A673 (cell line): ENCODE data around the gene CDHR3. TPM values are rescaled to one million over a fixed set of nuclear protein-coding genes. Genes with fewer than 3 reads are reported as not detected.

Experiments used
- BruUV-seq: library from RNA; stranded (reverse); fragments of 400-500 nt; replicated peaks from 2 replicates; lab custom pipeline; 2021; lab: Mats Ljungman, UMichigan
- CTCF ChIA-PET: fragments of 300-600 bp; sonication (Branson Sonifier 250); formaldehyde crosslinking; loops from one replicate; lab custom pipeline; 2022; ENCODE audit warnings: antibody characterized with exemption; lab: Charles Lee
- POLR2A ChIA-PET: fragments of 300-600 bp; sonication (Branson Sonifier 250); formaldehyde crosslinking; loops from one replicate; lab custom pipeline; 2022; ENCODE audit warnings: antibody characterized with exemption; ENCODE audit not compliant: low non-redundant PET; lab: Charles Lee
- DNase-seq: peaks from one replicate; pipeline ENCODE4 v3.0.0-alpha.2; 2015; ENCODE audit warnings: low spot score
- H3K27ac ChIP-seq: fragments of 200-600 bp; sonication (generic); 2 replicates; pipeline ENCODE4 v1.5.1; 2016; ENCODE audit warnings: mixed run types, low read depth, mild to moderate bottlenecking, mixed read lengths, antibody characterized with exemption, low read length; ENCODE audit not compliant: poor library complexity, severe bottlenecking
- H3K27me3 ChIP-seq: fragments of 200-600 bp; sonication (generic); replicated peaks from 2 replicates; pipeline ENCODE4 v1.6.1; 2017; ENCODE audit warnings: mixed run types, low read depth, mild to moderate bottlenecking, mixed read lengths, antibody characterized with exemption, low read length; ENCODE audit not compliant: insufficient read depth, poor library complexity
- H3K36me3 ChIP-seq: fragments of 200-600 bp; sonication (generic); 2 replicates; pipeline ENCODE4 v1.6.1; 2016; ENCODE audit warnings: mixed run types, mild to moderate bottlenecking, mixed read lengths, antibody characterized with exemption, low read length; ENCODE audit not compliant: insufficient read depth, poor library complexity, severe bottlenecking
- H3K4me1 ChIP-seq: fragments of 200-600 bp; sonication (generic); 2 replicates; pipeline ENCODE4 v1.6.1; 2017; ENCODE audit warnings: mixed run types, mild to moderate bottlenecking, mixed read lengths, antibody characterized with exemption, low read length; ENCODE audit not compliant: insufficient read depth, poor library complexity, severe bottlenecking
- H3K4me3 ChIP-seq: fragments of 200-600 bp; sonication (generic); 2 replicates; pipeline ENCODE4 v1.5.1; 2016; ENCODE audit warnings: low read depth, mixed run types, mild to moderate bottlenecking, mixed read lengths, low read length; ENCODE audit not compliant: poor library complexity, severe bottlenecking
- H3K9me3 ChIP-seq: fragments of 200-600 bp; sonication (generic); 2 replicates; pipeline ENCODE4 v1.6.1; 2016; ENCODE audit warnings: mixed run types, low read depth, mild to moderate bottlenecking, mixed read lengths, antibody characterized with exemption, low read length; ENCODE audit not compliant: poor library complexity, severe bottlenecking
- EZH2 ChIP-seq: fragments of 200-600 bp; sonication (generic); IDR thresholded peaks from 2 replicates; pipeline ENCODE4 v1.6.1; 2017; ENCODE audit warnings: borderline replicate concordance, low read depth, mild to moderate bottlenecking, mixed read lengths, antibody characterized with exemption, low read length; ENCODE audit not compliant: poor library complexity, severe bottlenecking
- intact Hi-C: fragments of 100-400 bp; cut with micrococcal nuclease; formaldehyde crosslinking; loops from one replicate; pipeline ENCODE4 v1.10.0; 2022; ENCODE audit not compliant: unreplicated experiment
- total RNA-seq: library from RNA; stranded (reverse); gene quantifications from 2 replicates; pipeline ENCODE4 v1.2.3, GENCODE V29; 2021
- TF ChIP-seq, protein P1 (sequence below): fragments of 300-800, 200-600 bp; sonication (generic); conservative IDR thresholded peaks from 2 replicates; pipeline ENCODE4 v1.5.1; 2017; ENCODE audit warnings: low read depth, mild to moderate bottlenecking, antibody characterized with exemption, low read length, moderate library complexity, mixed read lengths

Gene CDHR3
- total RNA-seq, 1 experiment from 2014 or later: 13.9 TPM

DNA sequence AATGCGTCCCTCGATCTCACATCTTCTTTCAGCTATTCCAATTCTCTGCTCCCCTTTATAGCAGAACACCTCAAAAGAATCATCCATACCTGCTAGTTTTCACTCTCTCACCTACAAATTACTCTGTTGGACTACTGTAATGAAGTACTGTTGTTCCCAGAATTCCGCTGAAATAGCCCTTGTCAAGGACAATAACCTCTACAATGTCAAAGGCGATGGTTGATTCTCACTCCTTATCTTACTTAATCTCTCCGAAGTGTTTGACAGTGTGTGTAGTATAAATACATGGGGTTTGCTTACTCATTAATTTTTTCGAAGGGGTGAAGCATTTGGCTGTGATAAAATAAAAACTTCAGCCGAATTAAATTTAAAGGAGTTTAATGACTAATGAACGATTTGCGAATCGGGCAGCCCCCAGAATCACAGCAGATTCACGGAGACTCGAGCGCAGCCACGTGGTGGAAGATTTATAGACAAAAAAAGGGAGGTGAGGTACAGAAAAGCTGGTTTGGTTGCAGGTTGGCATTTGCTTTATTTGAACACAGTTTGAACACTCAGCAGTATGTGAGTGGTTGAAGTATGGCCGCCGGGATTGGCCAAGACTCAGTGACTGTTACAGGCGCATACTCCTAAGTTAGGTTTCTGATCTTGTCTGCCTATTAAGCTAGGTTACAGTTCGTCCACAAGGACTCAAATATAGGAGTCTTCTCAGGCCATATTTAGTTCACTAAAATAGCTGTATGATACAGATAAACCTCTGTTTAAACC, 119.2 kb downstream of the CDHR3 start:
- Histone ChIP-seq H3K4me3 (no peak overlapping the region), H3K4me1 (peaks cover 4% of the 10 kb centered on the region), H3K36me3 (no peaks in the 10 kb centered on the region), H3K27ac (no peak overlapping the region), H3K27me3 (no peaks in the 10 kb centered on the region), H3K9me3 (no peaks in the 10 kb centered on the region)
- BruUV-seq: no TSS peak
- TF ChIP-seq, protein P1, sequence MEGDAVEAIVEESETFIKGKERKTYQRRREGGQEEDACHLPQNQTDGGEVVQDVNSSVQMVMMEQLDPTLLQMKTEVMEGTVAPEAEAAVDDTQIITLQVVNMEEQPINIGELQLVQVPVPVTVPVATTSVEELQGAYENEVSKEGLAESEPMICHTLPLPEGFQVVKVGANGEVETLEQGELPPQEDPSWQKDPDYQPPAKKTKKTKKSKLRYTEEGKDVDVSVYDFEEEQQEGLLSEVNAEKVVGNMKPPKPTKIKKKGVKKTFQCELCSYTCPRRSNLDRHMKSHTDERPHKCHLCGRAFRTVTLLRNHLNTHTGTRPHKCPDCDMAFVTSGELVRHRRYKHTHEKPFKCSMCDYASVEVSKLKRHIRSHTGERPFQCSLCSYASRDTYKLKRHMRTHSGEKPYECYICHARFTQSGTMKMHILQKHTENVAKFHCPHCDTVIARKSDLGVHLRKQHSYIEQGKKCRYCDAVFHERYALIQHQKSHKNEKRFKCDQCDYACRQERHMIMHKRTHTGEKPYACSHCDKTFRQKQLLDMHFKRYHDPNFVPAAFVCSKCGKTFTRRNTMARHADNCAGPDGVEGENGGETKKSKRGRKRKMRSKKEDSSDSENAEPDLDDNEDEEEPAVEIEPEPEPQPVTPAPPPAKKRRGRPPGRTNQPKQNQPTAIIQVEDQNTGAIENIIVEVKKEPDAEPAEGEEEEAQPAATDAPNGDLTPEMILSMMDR: no peak
- no peak for TF ChIP-seq EZH2
- DNase-seq: no peak
- intact Hi-C loops: no loop called here
- CTCF ChIA-PET: no interaction called here
- POLR2A ChIA-PET: no interaction called here

Other genes with a start within 250 kb of the CDHR3 start
- gene ATXN7L1, start 86.7 kb upstream of the CDHR3 start, total RNA-seq: 29.9 and 32.8 TPM in 2 replicates
- 64.4 and 76.4 TPM in 2 replicates for gene SYPL1, start 149.0 kb downstream of the CDHR3 start, total RNA-seq